Bronchial epithelial cell (primary cell): ENCODE data around the gene EGFLAM. TPM values are rescaled to one million over a fixed set of nuclear protein-coding genes. Genes with fewer than 3 reads are reported as not detected.
A peak's percentile ranks its signal among the peaks of the same experiment; 100 is the strongest.

Experiments
- DNase-seq: peaks from one replicate; pipeline ENCODE4 v3.0.0-alpha.2; 2010; ENCODE audit warnings: low read depth
- FAIRE-seq: peaks from 2 replicates; lab custom pipeline; 2011; peaks lifted over from hg19 to GRCh38; lab: Jason Lieb, UNC
- H3K27me3 ChIP-seq: 2 replicates; pipeline ENCODE4 v1.5.1; 2011; ENCODE audit warnings: low read length; ENCODE audit not compliant: control insufficient read depth, insufficient read depth
- H3K36me3 ChIP-seq: 2 replicates; pipeline ENCODE4 v1.5.1; 2011; ENCODE audit warnings: low read length; ENCODE audit not compliant: control insufficient read depth, insufficient read depth
- H3K4me3 ChIP-seq: 2 replicates; pipeline ENCODE4 v1.5.1; 2011; ENCODE audit warnings: mild to moderate bottlenecking, low read depth, low read length, control low read depth
- total RNA-seq: library from RNA; depleted of rRNA; stranded (reverse); fragments of >200 nt; gene quantifications from 2 replicates; pipeline ENCODE4 v1.2.1, GENCODE V29; 2014
- TF ChIP-seq, protein P1 (sequence below): IDR thresholded peaks from 2 replicates; pipeline ENCODE4 v1.5.1; 2011; ENCODE audit warnings: mild to moderate bottlenecking, moderate library complexity, low read length, control low read depth, inconsistent platforms; ENCODE audit not compliant: insufficient read depth, severe bottlenecking

Gene EGFLAM
- total RNA-seq, 1 donor from 2014 or later: 0.53 TPM

DNA sequence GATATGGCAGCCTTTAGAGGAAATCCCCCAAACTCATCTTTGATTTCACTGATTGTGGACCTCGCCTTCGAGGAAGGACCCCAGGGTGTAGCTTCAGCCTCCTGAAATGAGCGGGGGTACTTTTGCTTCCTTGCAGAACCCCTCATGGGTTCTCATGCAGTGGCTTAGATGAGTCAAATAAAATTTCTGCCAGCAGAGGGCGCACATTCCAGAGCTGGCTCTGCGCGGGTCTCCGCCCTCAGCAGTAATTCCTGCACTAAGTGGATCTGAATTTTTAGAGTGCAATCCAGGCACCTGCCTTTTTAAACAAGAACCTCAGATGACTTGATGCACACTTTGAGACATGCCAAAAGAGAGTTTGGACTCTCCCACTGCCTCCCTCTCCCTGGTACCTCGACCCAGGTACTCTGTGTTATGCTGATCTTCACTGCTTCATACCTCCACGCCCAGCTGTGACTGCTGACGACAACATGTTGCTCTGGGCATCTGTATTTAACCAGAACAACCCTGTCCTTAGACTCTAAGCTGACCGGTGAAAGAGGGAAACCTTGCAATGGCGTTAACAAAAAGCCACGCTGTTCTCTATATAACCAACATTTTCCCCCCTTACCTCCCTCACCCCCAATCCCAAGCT lies 7.3 kb downstream of the EGFLAM start:
- H3K27me3 ChIP-seq: peaks cover 7% of the 10 kb centered on the region
- no peak for FAIRE-seq

DNA sequence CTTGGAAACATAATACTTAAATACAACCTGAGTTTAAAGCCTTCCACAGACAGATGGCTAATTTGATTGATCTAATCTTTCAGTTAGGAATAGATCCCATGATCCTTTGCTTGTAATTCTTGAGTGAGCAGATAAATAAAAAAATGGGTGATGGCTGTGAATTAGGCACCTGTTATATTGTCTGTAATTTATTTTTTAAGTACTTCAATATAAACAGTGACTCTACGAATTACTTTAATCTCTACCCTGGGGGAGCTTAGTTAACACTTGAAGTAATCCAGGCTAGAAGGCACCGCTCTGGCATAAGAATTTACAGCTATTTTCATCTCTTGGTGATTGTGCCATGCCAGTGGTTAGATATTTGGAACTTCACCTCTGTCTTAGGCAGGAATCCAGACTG lies 9.0 kb downstream of the EGFLAM start:
- H3K4me3 ChIP-seq: no peak overlapping the region
- DNase-seq (no peak), FAIRE-seq (no peak)
- H3K36me3 ChIP-seq: no peaks in the 10 kb centered on the region
- TF ChIP-seq, protein P1, sequence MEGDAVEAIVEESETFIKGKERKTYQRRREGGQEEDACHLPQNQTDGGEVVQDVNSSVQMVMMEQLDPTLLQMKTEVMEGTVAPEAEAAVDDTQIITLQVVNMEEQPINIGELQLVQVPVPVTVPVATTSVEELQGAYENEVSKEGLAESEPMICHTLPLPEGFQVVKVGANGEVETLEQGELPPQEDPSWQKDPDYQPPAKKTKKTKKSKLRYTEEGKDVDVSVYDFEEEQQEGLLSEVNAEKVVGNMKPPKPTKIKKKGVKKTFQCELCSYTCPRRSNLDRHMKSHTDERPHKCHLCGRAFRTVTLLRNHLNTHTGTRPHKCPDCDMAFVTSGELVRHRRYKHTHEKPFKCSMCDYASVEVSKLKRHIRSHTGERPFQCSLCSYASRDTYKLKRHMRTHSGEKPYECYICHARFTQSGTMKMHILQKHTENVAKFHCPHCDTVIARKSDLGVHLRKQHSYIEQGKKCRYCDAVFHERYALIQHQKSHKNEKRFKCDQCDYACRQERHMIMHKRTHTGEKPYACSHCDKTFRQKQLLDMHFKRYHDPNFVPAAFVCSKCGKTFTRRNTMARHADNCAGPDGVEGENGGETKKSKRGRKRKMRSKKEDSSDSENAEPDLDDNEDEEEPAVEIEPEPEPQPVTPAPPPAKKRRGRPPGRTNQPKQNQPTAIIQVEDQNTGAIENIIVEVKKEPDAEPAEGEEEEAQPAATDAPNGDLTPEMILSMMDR: no peak
- peaks cover 5% of the 10 kb centered on the region for H3K27me3 ChIP-seq

More for the DNA sequence above, 7.3 kb downstream of the EGFLAM start:
- no peaks in the 10 kb centered on the region for H3K36me3 ChIP-seq
- no peak overlapping the region for H3K4me3 ChIP-seq
- TF ChIP-seq, protein P1: peak; percentile 80
- peak; percentile 40 for DNase-seq

DNA sequence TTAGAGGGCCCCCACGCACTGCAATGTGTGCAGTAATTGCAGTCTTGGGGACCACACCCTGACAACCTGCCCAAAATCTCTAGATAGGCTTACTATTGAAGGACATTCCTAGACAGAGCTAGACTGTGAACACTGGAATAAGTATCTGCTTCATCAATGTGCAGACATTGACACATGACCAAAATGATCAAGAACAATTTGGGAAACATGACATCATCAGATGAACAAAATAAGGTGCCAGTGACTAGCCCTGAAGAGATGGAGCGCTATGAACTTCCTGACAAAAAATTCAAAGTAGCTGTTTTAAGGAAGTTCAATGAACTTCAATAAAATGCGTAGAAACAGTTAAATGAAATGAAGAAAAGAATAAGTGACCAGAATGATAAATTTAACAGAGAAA lies 15.3 kb downstream of the EGFLAM start:
- Histone ChIP-seq H3K27me3 (no peaks in the 10 kb centered on the region), H3K4me3 (no peak overlapping the region), H3K36me3 (no peaks in the 10 kb centered on the region)
- FAIRE-seq: no peak
- DNase-seq: no peak
- TF ChIP-seq, protein P1: no peak

DNA sequence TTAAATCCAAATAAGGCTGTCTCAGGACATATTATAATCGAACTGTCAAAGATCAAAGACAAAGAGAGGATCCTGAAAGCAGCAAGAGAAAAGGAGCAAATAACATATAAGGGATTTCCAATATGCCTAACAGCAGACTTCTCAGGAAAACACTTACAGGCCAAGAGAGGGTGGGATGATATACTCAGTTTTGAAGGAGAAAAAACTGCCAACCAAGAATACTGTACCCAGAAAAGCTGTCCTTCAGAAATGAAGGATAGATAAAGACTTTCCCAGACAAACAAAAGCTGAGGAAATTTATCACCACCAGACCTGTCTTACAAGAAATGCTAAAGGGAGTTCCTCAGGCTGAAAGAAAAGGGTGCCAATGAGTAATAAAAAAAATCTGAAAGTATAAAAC lies 16.0 kb downstream of the EGFLAM start:
- TF ChIP-seq, protein P1: no peak
- DNase-seq (no peak), FAIRE-seq (no peak)
- Histone ChIP-seq H3K36me3 (no peaks in the 10 kb centered on the region), H3K4me3 (no peak overlapping the region), H3K27me3 (no peaks in the 10 kb centered on the region)

DNA sequence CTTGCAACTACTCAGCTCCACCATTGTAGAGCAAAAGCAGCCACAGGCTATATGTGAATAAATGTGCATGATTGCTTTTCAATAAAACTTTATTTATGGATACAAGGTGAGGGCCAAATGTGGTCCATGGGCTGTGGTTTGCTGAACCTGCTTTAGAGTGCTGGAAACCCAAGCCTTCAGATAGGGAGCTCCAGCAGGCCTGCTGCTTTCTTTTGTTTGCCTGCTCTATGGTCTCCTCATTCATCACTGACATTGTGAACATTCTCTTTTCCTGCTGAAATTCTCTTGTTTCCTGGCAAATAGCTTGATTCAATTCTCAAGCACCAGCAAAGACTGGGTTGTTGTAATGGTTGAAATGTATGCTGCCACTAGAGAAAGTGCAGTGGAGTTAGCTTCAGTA lies 26.0 kb downstream of the EGFLAM start:
- Histone ChIP-seq H3K4me3 (no peak overlapping the region), H3K27me3 (no peaks in the 10 kb centered on the region), H3K36me3 (no peaks in the 10 kb centered on the region)
- FAIRE-seq (no peak), DNase-seq (no peak)
- TF ChIP-seq, protein P1: no peak

DNA sequence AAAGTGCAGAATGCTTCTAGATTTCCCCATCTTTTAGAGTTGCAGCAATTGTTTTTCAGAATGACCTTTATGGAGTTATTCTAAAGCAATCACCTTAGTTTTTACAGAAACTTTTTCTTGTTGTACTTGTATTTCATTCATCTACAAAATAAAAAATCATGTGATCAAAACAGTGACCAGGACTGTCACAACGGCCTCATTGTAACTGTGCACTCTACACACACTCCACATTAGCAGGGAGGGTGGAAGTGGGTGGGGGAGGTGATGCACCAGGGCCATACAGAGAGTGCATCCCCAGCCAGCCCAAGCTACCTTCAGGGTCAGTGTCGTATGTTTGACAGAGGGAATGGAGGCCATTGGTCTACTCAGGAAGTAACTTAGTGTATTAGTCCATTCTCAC lies 26.9 kb downstream of the EGFLAM start:
- no peaks in the 10 kb centered on the region for H3K27me3 ChIP-seq
- DNase-seq: no peak
- TF ChIP-seq, protein P1: no peak
- no peak overlapping the region for H3K4me3 ChIP-seq
- no peaks in the 10 kb centered on the region for H3K36me3 ChIP-seq
- FAIRE-seq: no peak
